MG63 (cell line): Measurements from ENCODE around the gene IFT122. TPM values are rescaled to one million over a fixed set of nuclear protein-coding genes. Genes with fewer than 3 reads are reported as not detected.
"Not testable (repeated sequence)": the region's sequence is repeated elsewhere in the genome, so short reads cannot be mapped to it uniquely, and the experiment has no call there.

Experiments used
- DNase-seq: peaks from one replicate; pipeline ENCODE4 v3.0.0-alpha.2; 2020
- H3K27me3 ChIP-seq: fragments of 250-450 bp; sonication (Bioruptor Pico); 2 replicates; pipeline ENCODE4 v1.5.1; 2020; ENCODE audit warnings: mild to moderate bottlenecking, moderate library complexity
- H3K36me3 ChIP-seq: fragments of 250-450 bp; sonication (Bioruptor Pico); 2 replicates; pipeline ENCODE4 v1.5.1; 2020; ENCODE audit warnings: mild to moderate bottlenecking, moderate library complexity
- H3K4me3 ChIP-seq: fragments of 250-450 bp; sonication (Bioruptor Pico); 2 replicates; pipeline ENCODE4 v1.5.1; 2020; ENCODE audit warnings: mild to moderate bottlenecking, moderate library complexity
- H3K9me3 ChIP-seq: fragments of 250-450 bp; sonication (Bioruptor Pico); 2 replicates; pipeline ENCODE4 v1.5.1; 2020; ENCODE audit warnings: mild to moderate bottlenecking, moderate library complexity
- total RNA-seq: library from RNA; depleted of rRNA; stranded (reverse); fragments of >200 nt; shearing (Covaris generic); gene quantifications from 2 replicates; pipeline ENCODE4 v1.2.3, GENCODE V29; 2014; ENCODE audit warnings: low replicate concordance

The IFT122 gene
- total RNA-seq, 1 experiment from 2014 or later = 25.3 TPM

GRCh38 chr3:129512595-129512994 is 72.6 kb downstream of the IFT122 start:
- peaks cover 6% of the 10 kb centered on the region for H3K36me3 ChIP-seq
- H3K27me3 ChIP-seq = no peaks in the 10 kb centered on the region
- no peak overlapping the region for H3K4me3 ChIP-seq
- H3K9me3 ChIP-seq = no peaks in the 10 kb centered on the region
- no peak for DNase-seq

DNA sequence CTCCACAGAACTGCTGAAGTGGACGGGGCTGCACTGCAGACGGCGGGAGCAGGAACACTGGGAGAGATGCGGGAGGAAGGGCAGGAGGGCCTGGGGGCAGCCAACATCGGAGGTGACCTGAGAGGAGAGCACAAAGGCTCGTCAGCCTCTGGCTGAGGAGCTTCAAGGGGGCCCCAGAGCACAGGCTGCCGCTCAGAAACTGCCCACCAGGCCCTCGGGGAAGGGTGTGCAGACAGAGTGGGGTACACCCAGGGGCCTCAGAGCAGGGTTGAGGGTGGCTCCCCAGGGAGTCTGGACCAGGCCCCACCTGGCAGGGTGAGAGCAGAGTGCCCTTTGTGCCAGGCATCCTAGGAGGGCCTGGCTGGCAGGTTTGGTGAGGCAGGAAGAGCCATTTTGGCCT is 73.7 kb downstream of the IFT122 start:
- Histone ChIP-seq H3K27me3 (no peaks in the 10 kb centered on the region), H3K9me3 (no peaks in the 10 kb centered on the region), H3K36me3 (peaks cover 3% of the 10 kb centered on the region; the same call in 1 of the 2 replicates), H3K4me3 (no peak overlapping the region)
- DNase-seq = no peak

DNA sequence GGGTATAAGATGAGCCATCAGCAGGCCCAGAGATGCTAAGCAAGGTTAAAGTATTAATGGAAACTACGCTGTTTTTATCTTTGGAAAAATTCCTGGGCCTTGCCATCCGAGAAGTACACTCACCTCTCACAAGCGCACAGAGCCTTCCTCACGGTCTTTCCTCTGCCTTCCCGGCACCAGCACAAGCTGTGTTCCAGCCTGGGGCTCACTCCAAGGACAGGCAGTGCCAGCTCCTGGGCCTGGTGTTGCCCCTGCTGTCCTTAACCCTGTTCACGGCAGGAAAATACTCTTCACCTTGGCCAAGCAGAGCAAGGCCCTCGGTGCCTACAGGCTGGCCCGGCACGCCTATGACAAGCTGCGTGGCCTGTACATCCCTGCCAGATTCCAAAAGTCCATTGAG is 74.1 kb downstream of the IFT122 start:
- Histone ChIP-seq H3K36me3 (peaks cover 3% of the 10 kb centered on the region; the same call in 1 of the 2 replicates), H3K4me3 (no peak overlapping the region), H3K27me3 (no peaks in the 10 kb centered on the region), H3K9me3 (no peaks in the 10 kb centered on the region)
- DNase-seq = no peak

GRCh38 chr3:129514563-129514962 is 74.5 kb downstream of the IFT122 start:
- no peak overlapping the region for H3K4me3 ChIP-seq
- H3K27me3 ChIP-seq = no peaks in the 10 kb centered on the region
- peaks cover 3% of the 10 kb centered on the region; the same call in 1 of the 2 replicates for H3K36me3 ChIP-seq
- H3K9me3 ChIP-seq = no peaks in the 10 kb centered on the region
- DNase-seq = no peak

GRCh38 chr3:129515108-129515820 is 75.2 kb downstream of the IFT122 start:
- DNase-seq, H3K36me3 ChIP-seq, H3K27me3 ChIP-seq, H3K9me3 ChIP-seq, H3K4me3 ChIP-seq: not testable (repeated sequence)

- H3K9me3 ChIP-seq, DNase-seq, H3K36me3 ChIP-seq, H3K27me3 ChIP-seq, H3K4me3 ChIP-seq: not testable (repeated sequence)
These were observed 75.9 kb downstream of the IFT122 start for GRCh38 chr3:129515821-129516432.

DNA sequence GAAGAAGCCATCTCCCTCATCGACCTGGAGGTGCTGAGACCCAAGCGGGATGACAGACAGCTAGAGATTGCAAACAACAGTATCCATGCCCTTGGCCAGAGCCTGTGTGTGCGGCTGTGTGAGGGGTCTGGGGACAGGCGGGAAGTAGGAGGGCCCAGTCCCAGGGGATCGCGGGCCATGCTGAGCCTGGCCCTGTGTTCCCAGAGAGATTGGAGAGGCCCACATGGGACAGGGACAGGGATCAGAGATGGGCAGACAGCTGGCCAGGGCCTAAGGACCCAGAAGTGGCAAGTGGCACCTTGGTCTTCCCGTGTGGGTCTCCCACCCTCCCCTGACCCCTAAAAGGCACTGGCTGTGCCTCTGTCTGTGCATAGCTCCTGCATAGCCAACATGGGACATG is 77.5 kb downstream of the IFT122 start:
- no peaks in the 10 kb centered on the region for H3K27me3 ChIP-seq
- no peak for DNase-seq
- H3K36me3 ChIP-seq = peaks cover 3% of the 10 kb centered on the region; the same call in 1 of the 2 replicates
- no peak overlapping the region for H3K4me3 ChIP-seq
- no peaks in the 10 kb centered on the region for H3K9me3 ChIP-seq

- no peak for DNase-seq
- Histone ChIP-seq H3K4me3 (no peak overlapping the region), H3K9me3 (no peaks in the 10 kb centered on the region), H3K36me3 (no peaks in the 10 kb centered on the region; the same call in 1 of the 2 replicates), H3K27me3 (no peaks in the 10 kb centered on the region)
These were observed 78.1 kb downstream of the IFT122 start for GRCh38 chr3:129518038-129518561.

GRCh38 chr3:129518581-129518980 is 78.6 kb downstream of the IFT122 start:
- no peaks in the 10 kb centered on the region for H3K27me3 ChIP-seq
- no peak for DNase-seq
- no peak overlapping the region for H3K4me3 ChIP-seq
- H3K36me3 ChIP-seq = no peaks in the 10 kb centered on the region; the same call in 1 of the 2 replicates
- no peaks in the 10 kb centered on the region for H3K9me3 ChIP-seq

DNA sequence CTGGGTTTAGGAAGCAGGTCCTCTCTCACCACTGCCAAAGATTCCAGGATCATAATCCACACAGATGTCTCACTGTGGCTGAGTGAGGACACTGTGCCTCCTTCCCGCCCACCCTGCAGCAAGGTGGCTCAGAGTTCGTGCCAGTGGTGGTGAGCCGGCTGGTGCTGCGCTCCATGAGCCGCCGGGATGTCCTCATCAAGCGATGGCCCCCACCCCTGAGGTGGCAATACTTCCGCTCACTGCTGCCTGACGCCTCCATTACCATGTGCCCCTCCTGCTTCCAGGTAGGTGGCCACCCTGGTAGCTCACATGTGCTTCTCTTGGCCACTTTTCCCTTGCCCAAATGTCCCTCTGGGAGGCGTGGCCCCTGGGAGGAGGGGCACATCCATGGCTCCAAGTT is 79.4 kb downstream of the IFT122 start:
- H3K27me3 ChIP-seq = no peaks in the 10 kb centered on the region
- H3K9me3 ChIP-seq = no peaks in the 10 kb centered on the region
- DNase-seq = no peak
- H3K36me3 ChIP-seq = no peaks in the 10 kb centered on the region
- H3K4me3 ChIP-seq = no peak overlapping the region

- no peak for DNase-seq
- Histone ChIP-seq H3K36me3 (no peaks in the 10 kb centered on the region), H3K9me3 (no peaks in the 10 kb centered on the region), H3K27me3 (no peaks in the 10 kb centered on the region), H3K4me3 (no peak overlapping the region)
These were observed 80.1 kb downstream of the IFT122 start for GRCh38 chr3:129519896-129520715.

GRCh38 chr3:129520960-129521359 is 80.9 kb downstream of the IFT122 start:
- DNase-seq = no peak
- Histone ChIP-seq H3K36me3 (no peaks in the 10 kb centered on the region), H3K4me3 (no peak overlapping the region), H3K9me3 (no peaks in the 10 kb centered on the region), H3K27me3 (no peaks in the 10 kb centered on the region)

GRCh38 chr3:129521611-129522010 is 81.6 kb downstream of the IFT122 start:
- no peaks in the 10 kb centered on the region for H3K27me3 ChIP-seq
- no peaks in the 10 kb centered on the region for H3K9me3 ChIP-seq
- H3K4me3 ChIP-seq = no peak overlapping the region
- no peak for DNase-seq
- no peaks in the 10 kb centered on the region for H3K36me3 ChIP-seq

- H3K36me3 ChIP-seq = no peaks in the 10 kb centered on the region
- no peaks in the 10 kb centered on the region for H3K27me3 ChIP-seq
- no peak for DNase-seq
- no peaks in the 10 kb centered on the region for H3K9me3 ChIP-seq
- no peak overlapping the region for H3K4me3 ChIP-seq
These were observed 82.9 kb downstream of the IFT122 start for GRCh38 chr3:129522953-129523352.

GRCh38 chr3:129524081-129524480 is 84.1 kb downstream of the IFT122 start:
- DNase-seq = no peak
- no peaks in the 10 kb centered on the region for H3K27me3 ChIP-seq
- H3K36me3 ChIP-seq = no peaks in the 10 kb centered on the region
- no peak overlapping the region for H3K4me3 ChIP-seq
- no peaks in the 10 kb centered on the region for H3K9me3 ChIP-seq

DNA sequence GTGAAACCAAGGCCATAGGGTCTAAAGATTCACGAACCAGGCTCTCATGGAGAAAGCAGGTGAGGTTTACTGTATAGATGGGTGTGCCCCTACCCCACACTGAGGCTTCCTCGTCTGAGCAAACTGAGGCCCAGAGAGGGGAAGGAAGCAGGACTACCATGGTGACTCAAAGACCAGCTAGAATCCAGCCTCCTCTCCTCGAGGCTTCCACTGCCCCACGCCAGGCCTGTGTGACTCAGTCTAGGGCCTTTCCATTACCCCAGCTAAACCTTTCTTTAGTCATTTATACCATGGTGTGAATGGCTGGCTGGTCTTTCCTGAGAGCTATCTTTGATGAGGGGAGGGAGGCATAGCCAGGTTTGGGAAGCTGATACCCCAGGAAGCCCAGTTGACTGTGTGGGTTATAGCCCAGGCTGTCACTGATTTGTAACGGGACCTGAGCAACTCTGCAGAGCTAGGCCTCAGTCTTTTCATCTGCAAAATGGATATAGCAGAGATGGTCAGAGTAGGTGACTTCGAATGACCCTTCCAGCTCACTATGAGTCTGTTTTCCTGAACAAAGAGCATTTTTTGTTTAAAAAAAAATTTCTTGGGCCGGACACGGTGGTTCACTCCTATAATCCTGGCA is 85.4 kb downstream of the IFT122 start:
- H3K36me3 ChIP-seq = no peaks in the 10 kb centered on the region
- H3K27me3 ChIP-seq = no peaks in the 10 kb centered on the region
- no peak overlapping the region for H3K4me3 ChIP-seq
- H3K9me3 ChIP-seq = no peaks in the 10 kb centered on the region
- DNase-seq = peak; percentile 58
